Tibial nerve (tissue), 4 donors: ENCODE data around the gene GPRIN3. TPM values are rescaled to one million over a fixed set of nuclear protein-coding genes. Genes with fewer than 3 reads are reported as not detected.
A peak's percentile ranks its signal among the peaks of the same experiment; 100 is the strongest.

Experiments
- DNase-seq, 2 donors: peaks; one replicate each; pipeline ENCODE4 v3.0.0-alpha.2; 2019; ENCODE audit warnings: low spot score in 2 of 2
- H3K27ac ChIP-seq, 4 donors: fragments of 200-600 bp; sonication (generic) in 3 of 4; one replicate each; pipeline ENCODE4 v1.5.1; 2017 to 2019; ENCODE audit warnings: mild to moderate bottlenecking in 1 of 4
- H3K27me3 ChIP-seq, 2 donors: fragments of 200-600 bp; sonication (generic) in 1 of 2; one replicate each; pipeline versions ENCODE4 v1.5.1 to v1.6.0; 2017 to 2019
- H3K36me3 ChIP-seq, 3 donors: fragments of 200-600 bp; sonication (generic); one replicate each; pipeline ENCODE4 v1.5.1; 2018 to 2019
- H3K4me1 ChIP-seq, 4 donors: fragments of 200-600 bp; sonication (generic) in 3 of 4; one replicate each; pipeline ENCODE4 v1.5.1; 2017 to 2019
- H3K4me3 ChIP-seq, 4 donors: fragments of 200-600 bp; sonication (generic) in 3 of 4; one replicate each; pipeline ENCODE4 v1.5.1; 2017 to 2019; ENCODE audit warnings: mild to moderate bottlenecking in 1 of 4, moderate library complexity in 1 of 4
- H3K9me3 ChIP-seq, 4 donors: fragments of 200-600 bp; sonication (generic) in 3 of 4; one replicate each; pipeline ENCODE4 v1.5.1; 2017 to 2019
- CTCF ChIP-seq, 5 experiments: fragments of 200-600 bp in 3 of 5; fragments of 450-650 bp in 2 of 5; sonication (generic) in 3 of 5; IDR thresholded peaks; one replicate each; pipeline ENCODE4 v1.5.1; 2016 to 2019; ENCODE audit warnings: antibody characterized with exemption in 5 of 5, mild to moderate bottlenecking in 3 of 5, moderate library complexity in 2 of 5
- EP300 ChIP-seq, 2 donors: sonication (generic); formaldehyde crosslinking; IDR thresholded peaks; one replicate each; pipeline ENCODE4 v1.6.1; 2017; ENCODE audit warnings: antibody characterized with exemption in 2 of 2, mild to moderate bottlenecking in 1 of 2
- POLR2A ChIP-seq, 2 donors: fragments of 450-650 bp; IDR thresholded peaks; one replicate each; pipeline ENCODE4 v1.6.1; 2017; ENCODE audit warnings: antibody characterized with exemption in 2 of 2, mild to moderate bottlenecking in 2 of 2, moderate library complexity in 2 of 2
- WGBS, 2 donors: methylation state at CpG; one replicate each; pipeline ENCODE4 v1.1.5; 2018; 5-methylcytosine and 5-hydroxymethylcytosine counted together
- total RNA-seq, 4 donors: library from RNA; depleted of rRNA; stranded (reverse); fragments of >200 nt; gene quantifications; one replicate each; pipeline ENCODE4 v1.1.0, GENCODE V29; 2016

The GPRIN3 gene
- total RNA-seq, 4 donors from 2014 or later, result 2.3 to 5.2 (median 4.6) TPM

GRCh38 chr4:89329280-89329679 lies 21.7 kb upstream of the GPRIN3 start:
- Histone ChIP-seq H3K9me3 (peaks cover 0 to 2% (median 0%) of the 10 kb centered on the region in 4 donors), H3K27me3 (no peaks in the 10 kb centered on the region), H3K4me1 (no peaks in the 10 kb centered on the region), H3K27ac (no peak overlapping the region), H3K36me3 (no peaks in the 10 kb centered on the region), H3K4me3 (no peak overlapping the region)
- TF ChIP-seq EP300 (IDR thresholded peaks at IDR 0.05) (no peak), CTCF (IDR thresholded peaks at IDR 0.05) (no peak), POLR2A (IDR thresholded peaks at IDR 0.05) (no peak)
- WGBS, 2 donors, result 91 to 92% methylated on average over 1 of the region's 1 CpG
- no peak for DNase-seq

GRCh38 chr4:89324671-89325070 lies 17.1 kb upstream of the GPRIN3 start:
- no peak overlapping the region for H3K4me3 ChIP-seq
- TF ChIP-seq EP300 (IDR thresholded peaks at IDR 0.05) (peak in 1 of 2 donors; percentile 62), CTCF (IDR thresholded peaks at IDR 0.05) (no peak)
- no peaks in the 10 kb centered on the region for H3K27me3 ChIP-seq
- no peak for DNase-seq
- WGBS, 2 donors, result 23 to 31% methylated on average over 2 of the region's 2 CpGs
- H3K9me3 ChIP-seq, result peaks cover 0 to 2% (median 0%) of the 10 kb centered on the region in 4 donors
- no peaks in the 10 kb centered on the region for H3K4me1 ChIP-seq
- no peaks in the 10 kb centered on the region for H3K36me3 ChIP-seq
- H3K27ac ChIP-seq, result peak overlapping the region in 1 of 4 donors; percentile 45

DNA sequence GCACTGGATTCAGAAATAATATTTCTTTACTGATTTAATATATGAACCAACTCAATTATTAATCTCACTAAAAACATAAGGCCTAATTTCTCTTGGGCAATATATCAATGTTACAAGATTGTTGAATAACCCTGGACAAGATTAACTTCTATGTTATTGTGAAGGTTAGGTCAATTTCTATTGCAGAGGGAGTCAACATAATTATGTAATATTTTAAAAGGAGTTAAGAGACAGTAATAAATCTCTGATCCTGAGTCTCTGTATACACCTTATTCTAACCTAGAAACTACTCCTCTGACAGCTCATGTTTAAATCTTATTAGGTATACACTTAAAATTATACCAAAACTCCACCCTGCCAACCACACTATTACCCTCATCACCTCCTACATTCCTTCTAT lies 15.1 kb upstream of the GPRIN3 start:
- no peaks in the 10 kb centered on the region for H3K36me3 ChIP-seq
- no peak overlapping the region for H3K4me3 ChIP-seq
- no peaks in the 10 kb centered on the region for H3K27me3 ChIP-seq
- no peak overlapping the region for H3K27ac ChIP-seq
- H3K9me3 ChIP-seq, result no peaks in the 10 kb centered on the region
- no peak for DNase-seq
- H3K4me1 ChIP-seq, result no peaks in the 10 kb centered on the region
- TF ChIP-seq CTCF (IDR thresholded peaks at IDR 0.05) (no peak), EP300 (IDR thresholded peaks at IDR 0.05) (no peak), POLR2A (IDR thresholded peaks at IDR 0.05) (no peak)

GRCh38 chr4:89319756-89320155 lies 12.2 kb upstream of the GPRIN3 start:
- no peaks in the 10 kb centered on the region for H3K36me3 ChIP-seq
- H3K9me3 ChIP-seq, result no peaks in the 10 kb centered on the region
- H3K27ac ChIP-seq, result no peak overlapping the region
- no peaks in the 10 kb centered on the region for H3K27me3 ChIP-seq
- TF ChIP-seq EP300 (IDR thresholded peaks at IDR 0.05), result no peak
- no peak for TF ChIP-seq POLR2A (IDR thresholded peaks at IDR 0.05)
- no peak for TF ChIP-seq CTCF (IDR thresholded peaks at IDR 0.05)
- no peak overlapping the region for H3K4me3 ChIP-seq
- 97 to 99% methylated on average over 2 of the region's 2 CpGs for WGBS, 2 donors
- H3K4me1 ChIP-seq, result no peaks in the 10 kb centered on the region
- no peak for DNase-seq

- Histone ChIP-seq H3K4me1 (no peaks in the 10 kb centered on the region), H3K4me3 (no peak overlapping the region), H3K36me3 (no peaks in the 10 kb centered on the region), H3K27ac (no peak overlapping the region), H3K9me3 (no peaks in the 10 kb centered on the region), H3K27me3 (no peaks in the 10 kb centered on the region)
- WGBS, 2 donors, result 56 to 60% methylated on average over 3 of the region's 3 CpGs
- DNase-seq, result no peak
- no peak for TF ChIP-seq POLR2A (IDR thresholded peaks at IDR 0.05)
- TF ChIP-seq EP300 (IDR thresholded peaks at IDR 0.05), result no peak
- TF ChIP-seq CTCF (IDR thresholded peaks at IDR 0.05), result no peak
These were observed 9.3 kb upstream of the GPRIN3 start for GRCh38 chr4:89316931-89317366.
